ENCODE results near the gene NLRC3.

Gene NLRC3

DNA sequence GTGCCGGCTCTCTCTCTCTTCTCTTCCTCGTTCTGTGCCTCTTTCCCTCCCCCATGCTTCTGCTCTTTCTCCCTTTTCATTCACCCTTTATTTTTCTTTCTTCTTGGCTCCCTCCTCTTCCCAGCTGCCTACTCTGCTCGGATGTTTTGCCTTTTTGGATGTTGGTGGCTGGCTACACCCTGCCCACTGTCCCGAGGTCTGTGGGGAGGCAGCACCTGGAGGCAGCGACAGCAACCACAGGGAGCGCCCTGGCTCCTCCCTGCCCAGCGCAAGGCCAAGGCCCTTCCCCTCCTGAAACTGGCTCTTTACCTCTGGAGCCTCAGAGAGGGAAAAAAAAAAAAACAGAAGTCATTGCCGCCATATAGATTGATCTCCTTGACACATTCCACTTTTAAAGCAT is 56.4 kb downstream of the NLRC3 start:
- H3F3A ChIP-seq (ENCODE audit: insufficient read depth), result no peaks in the 10 kb centered on the region
- H3K79me2 ChIP-seq (ENCODE audit: insufficient read depth, low read length), result no peaks in the 10 kb centered on the region
- TF ChIP-seq EZH2phosphoT487 (conservative IDR thresholded peaks at IDR 0.05; ENCODE audit: low read length), result no peak
- TF ChIP-seq, protein P1, sequence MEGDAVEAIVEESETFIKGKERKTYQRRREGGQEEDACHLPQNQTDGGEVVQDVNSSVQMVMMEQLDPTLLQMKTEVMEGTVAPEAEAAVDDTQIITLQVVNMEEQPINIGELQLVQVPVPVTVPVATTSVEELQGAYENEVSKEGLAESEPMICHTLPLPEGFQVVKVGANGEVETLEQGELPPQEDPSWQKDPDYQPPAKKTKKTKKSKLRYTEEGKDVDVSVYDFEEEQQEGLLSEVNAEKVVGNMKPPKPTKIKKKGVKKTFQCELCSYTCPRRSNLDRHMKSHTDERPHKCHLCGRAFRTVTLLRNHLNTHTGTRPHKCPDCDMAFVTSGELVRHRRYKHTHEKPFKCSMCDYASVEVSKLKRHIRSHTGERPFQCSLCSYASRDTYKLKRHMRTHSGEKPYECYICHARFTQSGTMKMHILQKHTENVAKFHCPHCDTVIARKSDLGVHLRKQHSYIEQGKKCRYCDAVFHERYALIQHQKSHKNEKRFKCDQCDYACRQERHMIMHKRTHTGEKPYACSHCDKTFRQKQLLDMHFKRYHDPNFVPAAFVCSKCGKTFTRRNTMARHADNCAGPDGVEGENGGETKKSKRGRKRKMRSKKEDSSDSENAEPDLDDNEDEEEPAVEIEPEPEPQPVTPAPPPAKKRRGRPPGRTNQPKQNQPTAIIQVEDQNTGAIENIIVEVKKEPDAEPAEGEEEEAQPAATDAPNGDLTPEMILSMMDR (IDR thresholded peaks at IDR 0.05; ENCODE audit: insufficient read depth, low read length, poor library complexity, severe bottlenecking), result no peak
- H3K4me3 ChIP-seq (ENCODE audit: insufficient read depth, low read length, poor library complexity, severe bottlenecking), result no peak overlapping the region
- H3K9me3 ChIP-seq (ENCODE audit: insufficient read depth, low read length), result no peaks in the 10 kb centered on the region
- no peak overlapping the region for H3K27ac ChIP-seq (ENCODE audit: low read depth, low read length)
- H3K9me2 ChIP-seq (replicated peaks; ENCODE audit: insufficient read depth, low read length), result no peaks in the 10 kb centered on the region
- H3K4me2 ChIP-seq (ENCODE audit: low read depth, low read length, poor library complexity, severe bottlenecking), result no peak overlapping the region
- no peaks in the 10 kb centered on the region for H3K27me3 ChIP-seq (ENCODE audit: low read length)
- no peaks in the 10 kb centered on the region for H4K20me1 ChIP-seq (ENCODE audit: low read depth, low read length)
- no peak overlapping the region for H2AFZ ChIP-seq (ENCODE audit: low read depth, low read length, severe bottlenecking)
- H3K36me3 ChIP-seq (ENCODE audit: low read length), result no peaks in the 10 kb centered on the region
- H3K9ac ChIP-seq (ENCODE audit: low read length), result no peak overlapping the region

DNA sequence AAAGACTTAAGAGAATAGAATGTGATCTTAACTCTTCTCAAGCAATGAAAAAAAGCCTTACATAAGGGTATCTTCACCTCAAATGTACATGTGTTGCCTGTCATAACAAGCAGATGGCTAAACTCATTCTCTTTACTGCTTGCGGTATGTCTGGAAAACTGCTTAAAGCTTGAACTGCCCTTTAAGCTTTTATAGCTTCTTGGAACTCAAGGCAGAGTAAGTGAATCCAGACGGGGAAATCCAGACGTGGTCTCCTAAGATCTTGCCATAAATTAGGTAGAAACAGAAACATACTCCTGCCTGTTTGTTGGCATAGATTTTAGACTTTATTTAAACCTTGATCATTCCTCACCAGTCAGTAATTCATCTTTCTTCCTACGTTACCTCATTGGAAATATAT is 56.8 kb downstream of the NLRC3 start:
- no peak overlapping the region for H3K27ac ChIP-seq (ENCODE audit: low read depth, low read length)
- no peaks in the 10 kb centered on the region for H3K27me3 ChIP-seq (ENCODE audit: low read length)
- no peaks in the 10 kb centered on the region for H4K20me1 ChIP-seq (ENCODE audit: low read depth, low read length)
- no peaks in the 10 kb centered on the region for H3K9me2 ChIP-seq (replicated peaks; ENCODE audit: insufficient read depth, low read length)
- H2AFZ ChIP-seq (ENCODE audit: low read depth, low read length, severe bottlenecking), result no peak overlapping the region
- H3K9me3 ChIP-seq (ENCODE audit: insufficient read depth, low read length), result no peaks in the 10 kb centered on the region
- H3K4me3 ChIP-seq (ENCODE audit: insufficient read depth, low read length, poor library complexity, severe bottlenecking), result no peak overlapping the region
- no peak overlapping the region for H3K4me2 ChIP-seq (ENCODE audit: low read depth, low read length, poor library complexity, severe bottlenecking)
- H3K9ac ChIP-seq (ENCODE audit: low read length), result no peak overlapping the region
- no peaks in the 10 kb centered on the region for H3F3A ChIP-seq (ENCODE audit: insufficient read depth)
- TF ChIP-seq, protein P1 (IDR thresholded peaks at IDR 0.05; ENCODE audit: insufficient read depth, low read length, poor library complexity, severe bottlenecking), result no peak
- no peak for TF ChIP-seq EZH2phosphoT487 (conservative IDR thresholded peaks at IDR 0.05; ENCODE audit: low read length)
- H3K36me3 ChIP-seq (ENCODE audit: low read length), result no peaks in the 10 kb centered on the region
- H3K79me2 ChIP-seq (ENCODE audit: insufficient read depth, low read length), result no peaks in the 10 kb centered on the region

DNA sequence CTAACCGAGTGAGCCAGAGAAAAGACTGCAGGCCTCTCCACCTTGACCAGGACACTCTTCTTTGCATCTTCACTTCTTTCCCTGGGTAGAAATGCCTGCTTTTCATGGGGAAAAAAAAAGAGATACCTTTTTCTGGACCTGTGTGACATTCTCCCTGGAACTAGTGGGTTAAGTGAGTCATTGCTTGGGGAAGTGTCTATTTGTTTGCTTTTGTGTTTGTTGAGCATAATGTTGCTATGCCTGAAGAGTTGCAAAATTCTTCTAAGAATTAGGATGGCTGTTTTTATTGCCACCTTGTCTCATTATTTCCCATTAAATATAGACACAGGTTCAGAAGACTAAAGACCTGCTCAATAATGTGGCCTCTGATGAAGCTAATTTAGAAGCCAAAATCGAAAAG is 57.6 kb downstream of the NLRC3 start:
- no peak overlapping the region for H3K4me2 ChIP-seq (ENCODE audit: low read depth, low read length, poor library complexity, severe bottlenecking)
- no peaks in the 10 kb centered on the region for H3K9me2 ChIP-seq (replicated peaks; ENCODE audit: insufficient read depth, low read length)
- no peaks in the 10 kb centered on the region for H3K27me3 ChIP-seq (ENCODE audit: low read length)
- H3K79me2 ChIP-seq (ENCODE audit: insufficient read depth, low read length), result no peaks in the 10 kb centered on the region
- H3F3A ChIP-seq (ENCODE audit: insufficient read depth), result no peaks in the 10 kb centered on the region
- TF ChIP-seq, protein P1 (IDR thresholded peaks at IDR 0.05; ENCODE audit: insufficient read depth, low read length, poor library complexity, severe bottlenecking), result no peak
- H4K20me1 ChIP-seq (ENCODE audit: low read depth, low read length), result no peaks in the 10 kb centered on the region
- H2AFZ ChIP-seq (ENCODE audit: low read depth, low read length, severe bottlenecking), result no peak overlapping the region
- H3K9ac ChIP-seq (ENCODE audit: low read length), result no peak overlapping the region
- no peaks in the 10 kb centered on the region for H3K36me3 ChIP-seq (ENCODE audit: low read length)
- no peak overlapping the region for H3K27ac ChIP-seq (ENCODE audit: low read depth, low read length)
- no peaks in the 10 kb centered on the region for H3K9me3 ChIP-seq (ENCODE audit: insufficient read depth, low read length)
- no peak overlapping the region for H3K4me3 ChIP-seq (ENCODE audit: insufficient read depth, low read length, poor library complexity, severe bottlenecking)

DNA sequence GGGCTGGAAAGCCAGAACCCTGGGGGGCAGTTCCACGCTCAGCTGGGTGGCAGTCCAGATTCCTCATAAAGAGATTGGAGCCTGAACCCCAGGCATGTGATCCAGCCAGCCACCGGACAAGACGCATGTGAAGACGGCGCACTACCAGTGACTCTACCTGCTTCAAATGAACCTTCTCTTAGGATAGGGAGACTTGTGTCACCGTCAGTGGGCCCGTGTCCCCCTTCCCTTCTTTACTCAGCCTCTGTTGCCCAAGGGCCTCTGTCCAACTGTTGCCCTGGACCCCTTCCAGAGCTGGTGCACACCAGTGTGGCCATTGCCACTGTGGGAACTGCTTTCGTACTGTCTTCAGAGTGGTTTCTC is 58.2 kb downstream of the NLRC3 start:
- Histone ChIP-seq H3K79me2 (ENCODE audit: insufficient read depth, low read length) (no peaks in the 10 kb centered on the region), H3K9me2 (replicated peaks; ENCODE audit: insufficient read depth, low read length) (no peaks in the 10 kb centered on the region), H3K9me3 (ENCODE audit: insufficient read depth, low read length) (no peaks in the 10 kb centered on the region), H3K27me3 (ENCODE audit: low read length) (no peaks in the 10 kb centered on the region), H3K27ac (ENCODE audit: low read depth, low read length) (no peak overlapping the region), H2AFZ (ENCODE audit: low read depth, low read length, severe bottlenecking) (no peak overlapping the region), H3K9ac (ENCODE audit: low read length) (no peak overlapping the region), H3F3A (ENCODE audit: insufficient read depth) (no peaks in the 10 kb centered on the region), H3K4me2 (ENCODE audit: low read depth, low read length, poor library complexity, severe bottlenecking) (no peak overlapping the region), H4K20me1 (ENCODE audit: low read depth, low read length) (no peaks in the 10 kb centered on the region), H3K36me3 (ENCODE audit: low read length) (no peaks in the 10 kb centered on the region), H3K4me3 (ENCODE audit: insufficient read depth, low read length, poor library complexity, severe bottlenecking) (no peak overlapping the region)
- no peak for TF ChIP-seq EZH2phosphoT487 (conservative IDR thresholded peaks at IDR 0.05; ENCODE audit: low read length)
- TF ChIP-seq, protein P1 (IDR thresholded peaks at IDR 0.05; ENCODE audit: insufficient read depth, low read length, poor library complexity, severe bottlenecking), result no peak
